Neural cell (in vitro differentiated cells): Measurements from ENCODE around the gene DEDD.

Experiments
- CTCF ChIP-seq: fragments of 450-650 bp; IDR thresholded peaks from 2 replicates; pipeline ENCODE4 v1.5.1; 2014; ENCODE audit warnings: antibody characterized with exemption, mild to moderate bottlenecking, moderate library complexity; ENCODE audit not compliant: poor library complexity, severe bottlenecking
- EP300 ChIP-seq: fragments of 450-650 bp; conservative IDR thresholded peaks from 2 replicates; pipeline ENCODE4 v1.6.1; 2014; ENCODE audit warnings: antibody characterized with exemption, mild to moderate bottlenecking, moderate library complexity; ENCODE audit not compliant: poor library complexity, severe bottlenecking
- EZH2 ChIP-seq: fragments of 200-600, 300-800 bp; shearing (Covaris generic), sonication (generic); IDR thresholded peaks from 2 replicates; pipeline ENCODE4 v1.6.1; 2014; ENCODE audit warnings: antibody characterized with exemption, low read length, borderline replicate concordance, mild to moderate bottlenecking; ENCODE audit not compliant: insufficient read depth, poor library complexity, severe bottlenecking
- MXI1 ChIP-seq: fragments of 450-650 bp; conservative IDR thresholded peaks from 2 replicates; pipeline ENCODE4 v1.6.1; 2014; ENCODE audit warnings: antibody characterized with exemption, mild to moderate bottlenecking; ENCODE audit not compliant: poor library complexity, severe bottlenecking
- RAD21 ChIP-seq: fragments of 450-650 bp; conservative IDR thresholded peaks from 2 replicates; pipeline ENCODE4 v1.6.1; 2014; ENCODE audit warnings: antibody characterized with exemption, mild to moderate bottlenecking, moderate library complexity
- REST ChIP-seq: IDR thresholded peaks from 2 replicates; pipeline ENCODE4 v1.6.1; 2012; ENCODE audit warnings: borderline replicate concordance
- TAF1 ChIP-seq: IDR thresholded peaks from 2 replicates; pipeline ENCODE4 v1.6.1; 2012; ENCODE audit warnings: low read depth

- TF ChIP-seq CTCF (no peak), TAF1 (no peak), RAD21 (no peak), EZH2 (no peak), REST (no peak), EP300 (no peak), MXI1 (no peak)
These were observed 42.5 kb downstream of the DEDD start for GRCh38 chr1:161089938-161090337.
